ENCODE results near the gene FOXL3.

Gene FOXL3

GRCh38 chr7:309586-310228, 19.7 kb downstream of the FOXL3 start:
- no peak overlapping the region for H3K4me3 ChIP-seq (ENCODE audit: control insufficient read depth, low read depth, low read length)
- no peak for TF ChIP-seq CTCF (IDR thresholded peaks at IDR 0.05; ENCODE audit: control insufficient read depth, insufficient read depth, low read depth, low read length, missing control alignments)
- DNase-seq (ENCODE audit: low read depth): no peak

GRCh38 chr7:311131-311680, 21.2 kb downstream of the FOXL3 start:
- no peak for DNase-seq (ENCODE audit: low read depth)
- TF ChIP-seq CTCF (IDR thresholded peaks at IDR 0.05; ENCODE audit: control insufficient read depth, insufficient read depth, low read depth, low read length, missing control alignments): no peak

GRCh38 chr7:311796-312195, 21.8 kb downstream of the FOXL3 start:
- no peak for TF ChIP-seq CTCF (IDR thresholded peaks at IDR 0.05; ENCODE audit: control insufficient read depth, insufficient read depth, low read depth, low read length, missing control alignments)
- DNase-seq (ENCODE audit: low read depth): no peak

More at GRCh38 chr7:311131-311680, 21.2 kb downstream of the FOXL3 start:
- H3K4me3 ChIP-seq (ENCODE audit: control insufficient read depth, low read depth, low read length): no peak overlapping the region

GRCh38 chr7:312424-312823, 22.5 kb downstream of the FOXL3 start:
- DNase-seq (ENCODE audit: low read depth): no peak
- no peak for TF ChIP-seq CTCF (IDR thresholded peaks at IDR 0.05; ENCODE audit: control insufficient read depth, insufficient read depth, low read depth, low read length, missing control alignments)
- H3K4me3 ChIP-seq (ENCODE audit: control insufficient read depth, low read depth, low read length): no peak overlapping the region

More at GRCh38 chr7:311796-312195, 21.8 kb downstream of the FOXL3 start:
- no peak overlapping the region for H3K4me3 ChIP-seq (ENCODE audit: control insufficient read depth, low read depth, low read length)

- no peak for TF ChIP-seq CTCF (IDR thresholded peaks at IDR 0.05; ENCODE audit: control insufficient read depth, insufficient read depth, low read depth, low read length, missing control alignments)
- DNase-seq (ENCODE audit: low read depth): no peak
Measured at GRCh38 chr7:314853-315252, 24.9 kb downstream of the FOXL3 start.

GRCh38 chr7:315516-316265, 25.7 kb downstream of the FOXL3 start:
- DNase-seq (ENCODE audit: low read depth): no peak
- H3K4me3 ChIP-seq (ENCODE audit: control insufficient read depth, low read depth, low read length): no peak overlapping the region
- TF ChIP-seq CTCF (IDR thresholded peaks at IDR 0.05; ENCODE audit: control insufficient read depth, insufficient read depth, low read depth, low read length, missing control alignments): no peak

More at GRCh38 chr7:314853-315252, 24.9 kb downstream of the FOXL3 start:
- H3K4me3 ChIP-seq (ENCODE audit: control insufficient read depth, low read depth, low read length): no peak overlapping the region
